HepG2 (cell line): ENCODE data around the gene NOXO1. TPM values are rescaled to one million over a fixed set of nuclear protein-coding genes. Genes with fewer than 3 reads are reported as not detected.

Experiments
- ATAC-seq: fragments of 200-7000 bp; cut with Tn5 transposase; 3 replicates; pipeline ENCODE4 v1.9.1; 2020; ENCODE audit warnings: mild to moderate bottlenecking, moderate library complexity
- BruUV-seq: library from RNA; stranded (reverse); fragments of 400-500 nt; replicated peaks from 2 replicates; lab custom pipeline; 2021; lab: Mats Ljungman, UMichigan
- CTCF ChIA-PET: fragments of 300-600 bp; formaldehyde crosslinking; extraction: SDS; loops from one replicate; lab custom pipeline; 2021; ENCODE audit warnings: low total read pairs, inconsistent platforms, low intra/inter-chr PET ratio; lab: Yijun Ruan, JAX
- POLR2A ChIA-PET: fragments of 350-600 bp; sonication (Branson Sonifier 250); formaldehyde crosslinking; loops from one replicate; lab custom pipeline; 2020; ENCODE audit warnings: antibody characterized with exemption, inconsistent platforms; lab: Yijun Ruan, JAX
- DNase-seq: peaks from one replicate; pipeline ENCODE4 v3.0.0-alpha.2; 2015; ENCODE audit warnings: low spot score
- FAIRE-seq: peaks from 3 replicates; lab custom pipeline; 2011; peaks lifted over from hg19 to GRCh38; lab: Jason Lieb, UNC
- H2AFZ ChIP-seq: one replicate; pipeline ENCODE4 v1.6.1; 2011; ENCODE audit warnings: low read length, inconsistent platforms
- H3K27ac ChIP-seq: fragments of 300-600 bp; 3 replicates; pipeline ENCODE4 v1.8.0; 2011; ENCODE audit warnings: mixed run types, mild to moderate bottlenecking, mixed read lengths, low read length, inconsistent platforms; ENCODE audit not compliant: insufficient read depth; ENCODE audit errors: extremely low read length
- H3K27me3 ChIP-seq, 2 experiments: fragments of 200-600 bp in 1 of 2; 2 replicates in 1 of 2; 3 replicates in 1 of 2; pipeline versions ENCODE4 v1.6.0 to v1.8.0; 2011; ENCODE audit warnings: low read length in 2 of 2, mild to moderate bottlenecking in 2 of 2, moderate library complexity in 2 of 2, inconsistent platforms in 1 of 2; ENCODE audit not compliant: insufficient read depth in 2 of 2, control insufficient read depth in 1 of 2
- H3K36me3 ChIP-seq, 2 experiments: fragments of 200-600 bp in 1 of 2; replicated peaks in 1 of 2; 2 replicates in 1 of 2; 3 replicates in 1 of 2; pipeline versions ENCODE4 v1.5.1 to v1.8.0; 2011; ENCODE audit warnings: low read length in 2 of 2, inconsistent platforms in 1 of 2; ENCODE audit not compliant: insufficient read depth in 2 of 2, control insufficient read depth in 1 of 2
- H3K4me1 ChIP-seq: 2 replicates; pipeline ENCODE4 v1.5.1; 2012; ENCODE audit warnings: low read length, inconsistent platforms; ENCODE audit not compliant: insufficient read depth
- H3K4me2 ChIP-seq: 2 replicates; pipeline ENCODE4 v1.6.0; 2011; ENCODE audit warnings: low read depth, low read length, inconsistent platforms
- H3K4me3 ChIP-seq, 3 experiments: fragments of 200-600 bp in 1 of 3; sonication (generic), shearing (Covaris generic) in 1 of 3; replicated peaks in 1 of 3; 2 replicates each; pipeline ENCODE4 v1.5.1; 2011 to 2016; ENCODE audit warnings: low read length in 3 of 3, inconsistent platforms in 2 of 3, low read depth in 2 of 3, mild to moderate bottlenecking in 2 of 3, control low read depth in 1 of 3, mixed read lengths in 1 of 3; ENCODE audit not compliant: insufficient read depth in 1 of 3
- H3K79me2 ChIP-seq: one replicate; pipeline ENCODE4 v1.6.1; 2011; ENCODE audit warnings: low read length, inconsistent platforms; ENCODE audit not compliant: insufficient read depth
- H3K9ac ChIP-seq: 2 replicates; pipeline ENCODE4 v1.6.0; 2011; ENCODE audit warnings: mild to moderate bottlenecking, low read depth, low read length, inconsistent platforms; ENCODE audit not compliant: insufficient read depth
- H3K9me3 ChIP-seq: 2 replicates; pipeline ENCODE4 v1.5.1; 2012; ENCODE audit warnings: mild to moderate bottlenecking, low read length
- H4K20me1 ChIP-seq: 2 replicates; pipeline ENCODE4 v1.6.0; 2011; ENCODE audit warnings: inconsistent platforms, mild to moderate bottlenecking, low read length, moderate library complexity; ENCODE audit not compliant: insufficient read depth
- CHD2 ChIP-seq: IDR thresholded peaks from 2 replicates; pipeline ENCODE4 v1.6.1; 2011; ENCODE audit warnings: low read depth, low read length, improper control_type of control experiment
- MAFG ChIP-seq: sonication (generic); formaldehyde crosslinking; IDR thresholded peaks from 2 replicates; pipeline ENCODE4 v1.5.1; 2020; ENCODE audit warnings: mild to moderate bottlenecking, missing genetic modification reagents
- MED1 ChIP-seq: sonication (generic); formaldehyde crosslinking; IDR thresholded peaks from 2 replicates; pipeline ENCODE4 v1.4.0; 2020; ENCODE audit warnings: missing genetic modification reagents
- SAFB2 ChIP-seq: sonication (generic); formaldehyde crosslinking; IDR thresholded peaks from 2 replicates; pipeline ENCODE4 v1.5.1; 2020; ENCODE audit warnings: missing genetic modification reagents, low read depth, mild to moderate bottlenecking, borderline replicate concordance
- SOX5 ChIP-seq: IDR thresholded peaks from 2 replicates; pipeline ENCODE4 v1.6.1; 2016; ENCODE audit warnings: borderline replicate concordance
- SYNCRIP ChIP-seq: fragments of 200-400 bp; formaldehyde crosslinking; IDR thresholded peaks from 2 replicates; pipeline ENCODE4 v1.6.1; 2018; ENCODE audit warnings: mild to moderate bottlenecking, low read depth, low read length; ENCODE audit not compliant: insufficient read depth
- TEAD2 ChIP-seq: sonication (generic); formaldehyde crosslinking; IDR thresholded peaks from 2 replicates; pipeline ENCODE4 v1.9.0; 2021; ENCODE audit warnings: missing genetic modification reagents
- U2AF2 ChIP-seq: fragments of 200-400 bp; formaldehyde crosslinking; IDR thresholded peaks from 2 replicates; pipeline ENCODE4 v1.6.1; 2017; ENCODE audit warnings: low read depth, mild to moderate bottlenecking, low read length
- ZFY ChIP-seq: sonication (generic); formaldehyde crosslinking; IDR thresholded peaks from 2 replicates; pipeline ENCODE4 v1.4.0; 2020; ENCODE audit warnings: missing genetic modification reagents
- ZNF12 ChIP-seq: sonication (generic); formaldehyde crosslinking; IDR thresholded peaks from 2 replicates; pipeline ENCODE4 v1.5.0; 2020; ENCODE audit warnings: missing genetic modification reagents
- ZNF263 ChIP-seq: sonication (generic); formaldehyde crosslinking; IDR thresholded peaks from 2 replicates; pipeline ENCODE4 v1.4.0; 2020; ENCODE audit warnings: missing genetic modification reagents
- ZNF331 ChIP-seq: sonication (generic); formaldehyde crosslinking; IDR thresholded peaks from 2 replicates; pipeline ENCODE4 v1.4.0; 2020; ENCODE audit warnings: missing genetic modification reagents
- ZNF615 ChIP-seq: sonication (generic); formaldehyde crosslinking; IDR thresholded peaks from 2 replicates; pipeline ENCODE4 v1.5.0; 2020; ENCODE audit warnings: mild to moderate bottlenecking, missing genetic modification reagents, borderline replicate concordance
- WGBS: methylation state at CpG from one replicate; pipeline ENCODE4 v1.1.6; 2017; ENCODE audit warnings: low lambda C conversion rate; 5-methylcytosine and 5-hydroxymethylcytosine counted together
- in situ Hi-C: cut with HindIII; loops from 2 replicates; pipeline ENCODE4 v1.10.0; 2017; ENCODE audit warnings: low pct_unique_long_range_greater_than_20kb; ENCODE audit not compliant: extremely low pct_ligation_motif_present
- intact Hi-C: fragments of 100-400 bp; cut with micrococcal nuclease; formaldehyde crosslinking; loops from one replicate; pipeline ENCODE4 v1.10.0; 2022; ENCODE audit not compliant: unreplicated experiment
- polyA plus RNA-seq, 8 experiments: library from polyadenylated mRNA; depleted of rRNA in 3 of 8; stranded (reverse) in 7 of 8; unstranded in 1 of 8; fragments of >200 nt; fragmentation: Illumina TruSeq in 4 of 8; extraction: Trizol in 4 of 8; gene quantifications; 2 replicates each; pipeline versions ENCODE4 v1.2.1 to v1.2.3, GENCODE V29; 2011 to 2016; ENCODE audit warnings: low read depth in 4 of 8, missing spikeins in 1 of 8, mixed read lengths in 1 of 8; ENCODE audit not compliant: insufficient read depth in 1 of 8
- total RNA-seq, 5 experiments: library from RNA; depleted of rRNA; stranded (reverse); fragments of >200 nt; fragmentation: Illumina TruSeq; extraction: Trizol; gene quantifications; 2 replicates each; pipeline ENCODE4 v1.2.3, GENCODE V29; 2016; ENCODE audit warnings: low read depth in 1 of 5
- TF ChIP-seq, protein P1 (sequence below): sonication (generic); formaldehyde crosslinking; IDR thresholded peaks from 2 replicates; pipeline ENCODE4 v1.8.1; 2023; ENCODE audit warnings: mild to moderate bottlenecking, moderate library complexity, missing genetic modification reagents
- TF ChIP-seq, protein P2 (sequence below): IDR thresholded peaks from 2 replicates; pipeline ENCODE4 v1.6.1; 2018; ENCODE audit warnings: missing genetic modification reagents, mild to moderate bottlenecking, missing compliant biosample characterization

The NOXO1 gene
- total and polyA plus RNA-seq, 2 of the 13 experiments (the other 11 are each of a cell fraction or from before 2014, with no cell fraction given) = 0.69 to 1.4 TPM

- no peak for DNase-seq
- H3K4me3 ChIP-seq = no peak overlapping the region
- H3K79me2 ChIP-seq = peaks cover 18% of the 10 kb centered on the region
- no peak overlapping the region for H3K27ac ChIP-seq
- H3K9me3 ChIP-seq = no peaks in the 10 kb centered on the region
- no TSS peak for BruUV-seq
- H3K36me3 ChIP-seq = peaks cover 29 to 45% of the 10 kb centered on the region in 2 experiments
- H3K27me3 ChIP-seq = no peaks in the 10 kb centered on the region
- H2AFZ ChIP-seq = no peak overlapping the region
- TF ChIP-seq SAFB2 (CRISPR knock-in tag) (no peak), ZNF263 (no peak), MAFG (CRISPR knock-in tag) (no peak), MED1 (no peak), ZFY (no peak), SOX5 (no peak)
- TF ChIP-seq, protein P1, sequence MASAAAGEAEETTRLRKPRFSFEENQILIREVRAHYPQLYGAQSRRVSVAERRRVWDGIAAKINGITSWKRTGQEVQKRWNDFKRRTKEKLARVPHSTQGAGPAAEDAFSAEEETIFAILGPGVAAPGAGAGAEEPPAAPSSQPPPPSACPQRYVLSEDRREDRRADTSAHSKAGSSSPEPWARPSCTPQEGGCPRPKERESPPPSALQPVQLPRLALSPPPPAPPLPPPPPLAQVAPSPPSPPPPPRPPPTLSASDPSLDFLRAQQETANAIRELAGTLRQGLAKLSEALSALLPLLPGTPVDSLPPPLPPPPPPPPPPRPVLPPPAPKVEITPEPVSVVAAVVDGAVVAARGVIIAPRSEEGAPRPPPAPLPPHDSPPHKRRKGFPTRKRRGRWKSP (CRISPR knock-in tag) = no peak
- in situ Hi-C loops = no loop called here
- H3K4me2 ChIP-seq = no peak overlapping the region
- peaks cover 24% of the 10 kb centered on the region for H3K4me1 ChIP-seq
- WGBS = 97% methylated on average over 42 of the region's 53 CpGs
- no peak overlapping the region for H3K9ac ChIP-seq
- no peak for FAIRE-seq
- CTCF ChIA-PET = no interaction called here
- ATAC-seq = no peak
- POLR2A ChIA-PET = no interaction called here
- intact Hi-C loops = no loop called here
- H4K20me1 ChIP-seq = peaks cover 5% of the 10 kb centered on the region; the same call in 1 of the 2 replicates
Measured at GRCh38 chr16:2001456-2002355, 20.4 kb upstream of the NOXO1 start.

DNA sequence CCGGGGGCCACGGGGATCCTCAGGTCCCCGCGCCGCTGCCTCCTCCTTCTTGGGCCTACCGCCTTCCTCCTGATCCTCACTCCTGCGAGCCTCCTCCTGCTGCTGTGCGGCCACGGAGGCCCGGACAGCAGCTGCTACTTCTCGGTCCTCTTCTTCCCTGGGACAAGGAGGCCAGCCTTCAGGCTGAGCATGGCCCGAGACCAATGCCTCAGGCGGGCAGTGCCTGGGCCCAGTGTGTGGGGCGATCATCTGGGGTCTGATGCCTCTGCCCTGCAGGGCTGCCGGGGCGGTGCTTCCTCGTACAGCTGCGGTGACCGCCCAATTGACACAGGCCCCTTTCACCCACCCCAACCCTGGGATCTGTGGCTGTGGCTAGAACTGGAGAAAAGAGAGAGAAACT, 19.8 kb upstream of the NOXO1 start:
- peaks cover 5% of the 10 kb centered on the region; the same call in 1 of the 2 replicates for H4K20me1 ChIP-seq
- H3K4me3 ChIP-seq = no peak overlapping the region
- ATAC-seq = no peak
- no TSS peak for BruUV-seq
- CTCF ChIA-PET = no interaction called here
- FAIRE-seq = no peak
- 94% methylated on average over 11 of the region's 19 CpGs for WGBS
- no peak for DNase-seq
- no peak overlapping the region for H3K4me2 ChIP-seq
- TF ChIP-seq ZNF615 (CRISPR knock-in tag) = no peak
- TF ChIP-seq, protein P2, sequence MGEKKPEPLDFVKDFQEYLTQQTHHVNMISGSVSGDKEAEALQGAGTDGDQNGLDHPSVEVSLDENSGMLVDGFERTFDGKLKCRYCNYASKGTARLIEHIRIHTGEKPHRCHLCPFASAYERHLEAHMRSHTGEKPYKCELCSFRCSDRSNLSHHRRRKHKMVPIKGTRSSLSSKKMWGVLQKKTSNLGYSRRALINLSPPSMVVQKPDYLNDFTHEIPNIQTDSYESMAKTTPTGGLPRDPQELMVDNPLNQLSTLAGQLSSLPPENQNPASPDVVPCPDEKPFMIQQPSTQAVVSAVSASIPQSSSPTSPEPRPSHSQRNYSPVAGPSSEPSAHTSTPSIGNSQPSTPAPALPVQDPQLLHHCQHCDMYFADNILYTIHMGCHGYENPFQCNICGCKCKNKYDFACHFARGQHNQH (CRISPR knock-in tag) = no peak
- TF ChIP-seq ZNF12 = no peak
- TF ChIP-seq CHD2 = no peak
- no peak for TF ChIP-seq SYNCRIP
- no peak for TF ChIP-seq U2AF2
- TF ChIP-seq ZNF331 (CRISPR knock-in tag) = no peak
- TF ChIP-seq TEAD2 (CRISPR knock-in tag) = no peak
- H3K27ac ChIP-seq = no peak overlapping the region
- H3K79me2 ChIP-seq = peaks cover 12% of the 10 kb centered on the region
- peaks cover 21% of the 10 kb centered on the region for H3K4me1 ChIP-seq
- H3K27me3 ChIP-seq = no peaks in the 10 kb centered on the region
- intact Hi-C loops = no loop called here
- H3K9ac ChIP-seq = no peak overlapping the region
- H2AFZ ChIP-seq = no peak overlapping the region
- H3K36me3 ChIP-seq = peaks cover 29 to 45% of the 10 kb centered on the region in 2 experiments
- POLR2A ChIA-PET = no interaction called here
- no peaks in the 10 kb centered on the region for H3K9me3 ChIP-seq
- in situ Hi-C loops = no loop called here
